Adrenal gland (tissue), 12 donors: ENCODE measurements around the gene ESR2. TPM values are rescaled to one million over a fixed set of nuclear protein-coding genes. Genes with fewer than 3 reads are reported as not detected.
A peak's percentile ranks its signal among the peaks of the same experiment; 100 is the strongest.
"Not testable (repeated sequence)": the region's sequence is repeated elsewhere in the genome, so short reads cannot be mapped to it uniquely, and the experiment has no call there.

Experiments
- DNase-seq, 7 donors: peaks; one replicate each; pipeline ENCODE4 v3.0.0-alpha.2; 2019 to 2020
- H3K27ac ChIP-seq, 5 donors: fragments of 200-600 bp; sonication (generic) in 4 of 5; 1 replicate in 3 of 5; 2 replicates in 2 of 5; pipeline versions ENCODE4 v1.5.1 to v1.8.0; 2016 to 2020; ENCODE audit warnings: mild to moderate bottlenecking in 1 of 5
- H3K27me3 ChIP-seq: fragments of 200-600 bp; 2 replicates; pipeline ENCODE4 v1.8.0; 2021
- H3K36me3 ChIP-seq, 2 donors: fragments of 200-600 bp; replicated peaks in 1 of 2; 1 replicate in 1 of 2; 2 replicates in 1 of 2; pipeline versions ENCODE4 v1.5.1 to v1.8.0; 2018 to 2022
- H3K4me1 ChIP-seq, 2 donors: fragments of 200-600 bp; replicated peaks in 1 of 2; 1 replicate in 1 of 2; 2 replicates in 1 of 2; pipeline versions ENCODE4 v1.5.1 to v1.8.0; 2018 to 2021
- H3K4me3 ChIP-seq, 4 donors: fragments of 200-600 bp; sonication (generic) in 3 of 4; one replicate each; pipeline ENCODE4 v1.5.1; 2016 to 2018
- H3K9me3 ChIP-seq, 3 donors: fragments of 200-600 bp; sonication (generic) in 1 of 3; replicated peaks in 1 of 3; 1 replicate in 2 of 3; 2 replicates in 1 of 3; pipeline versions ENCODE4 v1.5.1 to v1.8.0; 2016 to 2021
- POLR2A ChIP-seq, 2 donors: fragments of 450-650 bp; IDR thresholded peaks; one replicate each; pipeline ENCODE4 v1.6.1; 2017; ENCODE audit warnings: antibody characterized with exemption in 2 of 2, mild to moderate bottlenecking in 2 of 2, moderate library complexity in 1 of 2
- WGBS, 4 donors: extraction: QIAGEN DNeasy Blood & Tissue Kit in 2 of 4; methylation state at CpG; one replicate each; pipeline versions ENCODE4 v1.1.5 to v1.1.7; 2013 to 2017; 5-methylcytosine and 5-hydroxymethylcytosine counted together
- intact Hi-C, 2 donors: fragments of 100-400 bp; cut with DNase I; formaldehyde crosslinking; loops; one replicate each; pipeline versions ENCODE4 v1.14.1 to v1.15.0; 2022 to 2023
- polyA plus RNA-seq, 3 donors: library from polyadenylated mRNA; stranded (reverse); fragments of 200-250 nt in 2 of 3; fragments of 350-450 nt in 1 of 3; fragmentation: Illumina TruSeq in 1 of 3; extraction: RNeasy Lipid Tissue Mini Kit (QIAGEN cat#74804) in 1 of 3; gene quantifications; one replicate each; pipeline ENCODE4 v1.2.3, GENCODE V29; 2013 to 2014
- total RNA-seq, 9 donors: library from RNA; depleted of rRNA in 4 of 9; stranded (reverse); fragments of >200 nt in 4 of 9; fragments of 120-200 nt in 1 of 9; fragmentation: NEBNext Ultra II Directional in 1 of 9; extraction: Animal tissue kit (Norgen Biotek cat#: 25700) in 1 of 9; gene quantifications; one replicate each; pipeline versions ENCODE4 v1.1.0 to v1.2.4, GENCODE V29; 2013 to 2023
- TF ChIP-seq, protein P1 (sequence below), 6 experiments: fragments of 450-650 bp in 4 of 6; fragments of 200-600 bp in 2 of 6; sonication (generic) in 1 of 6; IDR thresholded peaks; 1 replicate in 5 of 6; 2 replicates in 1 of 6; pipeline versions ENCODE4 v1.5.1 to v1.8.0; 2016 to 2021; ENCODE audit warnings: antibody characterized with exemption in 6 of 6, mild to moderate bottlenecking in 2 of 6, moderate library complexity in 1 of 6
- donor health status: healthy with polysubstance abuse.
- donor health status: Bipolar disorder and iron deficiency.
- donor health status: DM: yes; HTN: yes; CAD: no.
- donor health status: DM: no; HTN: no; CAD: no.
- donor health status: DM: no; HTN: no; CAD: no.
- donor health status: DM: yes; HTN: yes; CAD: no.

ESR2 gene
- total and polyA plus RNA-seq, 12 donors, result 3.0 to 36.0 (median 18.8) TPM

DNA sequence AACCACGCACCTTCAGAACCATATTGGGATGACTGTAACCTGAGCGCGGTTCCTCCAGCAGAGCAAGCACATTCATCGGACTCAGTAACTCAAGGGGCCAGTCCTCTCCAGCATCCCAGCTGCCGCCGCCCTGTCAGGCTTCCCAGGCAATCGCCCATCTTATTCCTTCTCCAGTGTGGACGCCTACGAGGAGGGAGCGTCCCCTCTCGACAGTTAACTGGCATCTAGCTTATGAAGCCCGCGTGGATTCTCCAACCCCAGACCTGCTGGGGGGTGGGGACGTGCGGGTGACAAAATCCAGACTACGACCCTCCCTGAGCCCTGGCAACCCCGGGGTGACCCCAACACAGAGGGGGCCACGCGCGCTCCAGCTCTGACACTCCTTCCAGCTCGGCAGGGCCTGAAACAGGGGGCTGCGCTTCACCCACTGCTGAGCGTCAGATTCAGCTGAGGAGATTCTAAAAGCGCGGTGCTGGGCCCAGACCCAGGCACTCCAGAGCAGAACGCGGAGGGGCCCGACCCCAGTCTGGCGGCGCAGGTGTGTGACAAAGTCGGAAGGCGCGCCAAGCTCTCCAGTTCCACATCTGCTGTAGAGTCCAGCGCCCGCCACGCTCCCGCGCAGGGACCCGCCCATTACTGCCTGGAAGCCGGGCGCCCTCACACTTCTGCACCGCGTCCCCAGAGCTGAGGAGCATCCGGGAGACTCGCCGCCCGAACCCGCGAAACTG is 43.9 kb upstream of the ESR2 start:
- Histone ChIP-seq H3K36me3 (no peaks in the 10 kb centered on the region), H3K4me3 (peak overlapping the region; percentile 51 to 80 (median 62)), H3K4me1 (peaks cover 0 to 7% of the 10 kb centered on the region in 2 donors), H3K27ac (peak overlapping the region in 4 of 5 donors; percentile 23 to 91 (median 64)), H3K27me3 (no peaks in the 10 kb centered on the region), H3K9me3 (no peaks in the 10 kb centered on the region)
- WGBS, 4 donors, result 0% methylated on average over 13 to 49 of the region's 49 CpGs
- peak in 6 of 7 donors; percentile 31 to 65 (median 45) for DNase-seq
- intact Hi-C loops, result no loop called here
- TF ChIP-seq, protein P1, sequence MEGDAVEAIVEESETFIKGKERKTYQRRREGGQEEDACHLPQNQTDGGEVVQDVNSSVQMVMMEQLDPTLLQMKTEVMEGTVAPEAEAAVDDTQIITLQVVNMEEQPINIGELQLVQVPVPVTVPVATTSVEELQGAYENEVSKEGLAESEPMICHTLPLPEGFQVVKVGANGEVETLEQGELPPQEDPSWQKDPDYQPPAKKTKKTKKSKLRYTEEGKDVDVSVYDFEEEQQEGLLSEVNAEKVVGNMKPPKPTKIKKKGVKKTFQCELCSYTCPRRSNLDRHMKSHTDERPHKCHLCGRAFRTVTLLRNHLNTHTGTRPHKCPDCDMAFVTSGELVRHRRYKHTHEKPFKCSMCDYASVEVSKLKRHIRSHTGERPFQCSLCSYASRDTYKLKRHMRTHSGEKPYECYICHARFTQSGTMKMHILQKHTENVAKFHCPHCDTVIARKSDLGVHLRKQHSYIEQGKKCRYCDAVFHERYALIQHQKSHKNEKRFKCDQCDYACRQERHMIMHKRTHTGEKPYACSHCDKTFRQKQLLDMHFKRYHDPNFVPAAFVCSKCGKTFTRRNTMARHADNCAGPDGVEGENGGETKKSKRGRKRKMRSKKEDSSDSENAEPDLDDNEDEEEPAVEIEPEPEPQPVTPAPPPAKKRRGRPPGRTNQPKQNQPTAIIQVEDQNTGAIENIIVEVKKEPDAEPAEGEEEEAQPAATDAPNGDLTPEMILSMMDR (IDR thresholded peaks at IDR 0.05), result no peak
- no peak for TF ChIP-seq POLR2A (IDR thresholded peaks at IDR 0.05)

DNA sequence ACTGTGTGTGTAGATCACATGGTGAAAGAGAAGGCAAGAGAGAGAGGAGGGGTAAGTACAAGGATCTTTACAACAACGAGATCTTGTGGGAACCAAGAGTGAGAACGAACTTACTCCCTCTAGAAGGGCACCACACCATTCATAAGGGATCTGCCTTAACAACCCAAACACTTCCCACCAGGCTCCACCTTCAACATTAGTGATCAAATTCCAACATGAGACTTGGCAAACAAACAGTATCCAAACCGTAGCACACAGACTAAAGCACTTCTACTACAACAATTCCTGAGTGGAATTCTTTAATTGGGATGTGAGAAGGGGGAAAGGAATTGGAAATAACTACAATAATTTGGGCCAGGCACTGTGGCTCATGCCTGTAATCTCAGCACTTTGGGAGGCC is 35.0 kb upstream of the ESR2 start:
- no peaks in the 10 kb centered on the region for H3K4me1 ChIP-seq
- H3K27ac ChIP-seq, result no peak overlapping the region
- H3K9me3 ChIP-seq, result no peaks in the 10 kb centered on the region
- no peaks in the 10 kb centered on the region for H3K36me3 ChIP-seq
- no peak for TF ChIP-seq POLR2A (IDR thresholded peaks at IDR 0.05)
- H3K4me3 ChIP-seq, result no peak overlapping the region
- H3K27me3 ChIP-seq, result no peaks in the 10 kb centered on the region
- DNase-seq, result no peak
- intact Hi-C loops, result no loop called here
- 80 to 87% (median 84%) methylated on average over 3 of the region's 3 CpGs for WGBS, 4 donors

DNA sequence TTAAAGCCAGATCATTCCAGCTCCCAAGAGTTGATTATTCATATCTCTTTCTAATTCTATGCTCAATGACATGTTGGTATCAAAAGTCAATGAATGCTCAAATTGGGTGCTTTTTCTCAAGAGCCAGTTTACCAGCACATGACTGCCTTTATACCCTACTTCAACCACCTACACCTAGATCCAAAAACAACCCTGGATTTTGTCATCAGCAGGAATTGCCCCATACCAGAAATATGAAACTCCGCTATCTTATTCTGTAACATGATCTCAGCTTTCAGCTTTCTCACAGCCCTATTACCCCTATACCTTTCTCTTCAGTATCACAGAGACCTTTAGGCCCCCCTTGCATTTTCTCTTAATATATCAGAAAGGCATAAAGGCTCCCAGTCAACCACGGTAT is 32.3 kb upstream of the ESR2 start:
- Histone ChIP-seq H3K27me3 (no peaks in the 10 kb centered on the region), H3K4me3 (no peak overlapping the region), H3K36me3 (no peaks in the 10 kb centered on the region), H3K27ac (no peak overlapping the region), H3K4me1 (no peaks in the 10 kb centered on the region), H3K9me3 (no peaks in the 10 kb centered on the region)
- 86 to 95% (median 89%) methylated on average over 2 of the region's 2 CpGs for WGBS, 4 donors
- DNase-seq, result no peak
- no peak for TF ChIP-seq POLR2A (IDR thresholded peaks at IDR 0.05)
- intact Hi-C loops, result no loop called here

DNA sequence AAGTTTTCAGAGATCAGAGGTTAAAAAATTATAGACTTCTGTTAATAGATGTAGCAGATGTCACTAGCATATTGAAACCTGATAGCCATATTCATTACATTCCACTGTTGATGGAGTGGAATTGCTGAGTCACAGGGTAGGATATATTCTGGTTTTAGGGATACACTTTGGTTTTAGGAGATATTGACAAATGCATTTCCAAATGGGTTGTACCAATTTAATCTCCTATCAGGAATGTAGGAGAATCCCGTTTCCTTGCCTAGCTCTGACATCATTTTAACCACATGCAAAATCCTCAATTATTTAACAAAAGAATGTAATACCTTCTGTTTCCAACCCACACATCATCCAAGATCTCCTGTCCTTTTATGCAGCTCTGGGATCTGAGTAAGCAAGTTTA is 30.7 kb upstream of the ESR2 start:
- Histone ChIP-seq H3K4me1 (no peaks in the 10 kb centered on the region), H3K27me3 (no peaks in the 10 kb centered on the region), H3K27ac (no peak overlapping the region), H3K4me3 (no peak overlapping the region), H3K9me3 (no peaks in the 10 kb centered on the region), H3K36me3 (no peaks in the 10 kb centered on the region)
- no peak for TF ChIP-seq POLR2A (IDR thresholded peaks at IDR 0.05)
- TF ChIP-seq, protein P1 (IDR thresholded peaks at IDR 0.05), result no peak
- WGBS, 4 donors, result 58 to 91% (median 81%) methylated on average over 1 of the region's 1 CpG
- no peak for DNase-seq
- intact Hi-C loops, result no loop called here

DNA sequence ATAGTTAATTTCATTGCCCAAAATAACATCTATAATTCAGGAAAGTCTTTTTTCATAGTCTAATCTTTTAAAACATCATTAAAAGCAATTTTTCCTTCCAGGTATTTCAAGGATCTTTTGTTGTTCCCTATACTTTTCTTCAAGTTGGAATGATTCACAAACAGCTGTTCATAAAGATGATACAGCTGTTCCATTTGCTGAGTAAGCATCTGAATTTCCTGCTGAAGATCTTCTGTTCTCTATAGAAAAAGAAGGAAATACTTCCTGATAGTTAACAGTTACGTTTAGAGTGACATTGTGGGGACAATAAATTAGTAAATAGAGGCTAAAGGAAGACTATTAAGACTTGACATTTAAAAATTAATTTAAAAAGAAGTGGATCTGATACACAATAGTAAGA is 30.3 kb upstream of the ESR2 start:
- Histone ChIP-seq H3K36me3 (no peaks in the 10 kb centered on the region), H3K27me3 (no peaks in the 10 kb centered on the region), H3K9me3 (no peaks in the 10 kb centered on the region), H3K4me1 (no peaks in the 10 kb centered on the region), H3K4me3 (no peak overlapping the region), H3K27ac (no peak overlapping the region)
- no peak for DNase-seq
- intact Hi-C loops, result no loop called here
- TF ChIP-seq, protein P1 (IDR thresholded peaks at IDR 0.05), result no peak
- TF ChIP-seq POLR2A (IDR thresholded peaks at IDR 0.05), result no peak
- WGBS, 4 donors, result 19 to 51% (median 29%) methylated on average over 1 of the region's 1 CpG

DNA sequence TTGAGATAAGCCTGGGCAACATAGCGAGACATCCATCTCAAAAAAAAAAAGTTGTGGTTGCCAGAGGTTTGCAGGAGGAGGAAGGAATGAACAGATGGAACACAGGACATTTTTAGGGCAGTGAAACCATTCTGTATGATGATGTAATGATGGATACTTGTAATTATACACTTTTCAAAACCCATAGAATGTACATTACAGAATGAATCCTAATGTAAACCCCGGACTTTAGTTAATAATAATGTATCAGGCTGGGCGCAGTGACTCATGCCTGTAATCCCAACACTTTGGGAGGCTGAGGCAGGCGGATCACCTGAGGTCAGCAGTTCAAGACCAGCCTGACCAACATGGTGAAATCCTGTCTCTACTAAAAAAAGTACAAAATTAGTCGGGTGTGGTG is 26.2 kb upstream of the ESR2 start:
- H3K9me3 ChIP-seq, H3K27me3 ChIP-seq, H3K36me3 ChIP-seq, DNase-seq, H3K4me1 ChIP-seq, intact Hi-C loops, H3K4me3 ChIP-seq, H3K27ac ChIP-seq: not testable (repeated sequence)
- WGBS, 4 donors, result 76 to 89% (median 81%) methylated on average over 5 of the region's 5 CpGs

DNA sequence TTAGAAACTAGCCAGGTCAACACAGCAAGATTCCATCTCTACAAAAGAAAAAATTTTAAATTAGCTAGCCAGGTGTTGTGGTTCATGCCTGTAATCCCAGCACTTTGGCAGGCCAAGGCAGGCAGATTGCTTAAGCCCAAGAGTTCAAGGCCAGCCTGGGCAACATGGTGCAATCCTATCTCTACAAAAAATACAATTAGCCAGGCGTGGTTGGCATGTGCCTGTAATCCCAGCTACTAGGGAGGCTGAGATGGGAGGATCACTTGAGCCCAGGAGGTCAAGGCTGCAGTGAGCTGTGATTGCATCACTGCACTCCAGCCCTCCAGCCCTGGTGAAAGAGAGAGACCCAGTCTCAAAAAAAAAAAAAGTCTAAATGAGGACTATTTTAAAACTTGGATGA is 24.5 kb upstream of the ESR2 start:
- WGBS, 4 donors, result 75 to 80% (median 78%) methylated on average over 1 of the region's 1 CpG
- H3K4me3 ChIP-seq, DNase-seq, H3K27me3 ChIP-seq, H3K27ac ChIP-seq, intact Hi-C loops, H3K9me3 ChIP-seq, H3K4me1 ChIP-seq, H3K36me3 ChIP-seq: not testable (repeated sequence)
